Hepatocyte (in vitro differentiated cells): ENCODE data around the gene PIK3R6. TPM values are rescaled to one million over a fixed set of nuclear protein-coding genes. Genes with fewer than 3 reads are reported as not detected.

Experiments used
- DNase-seq: peaks from one replicate; pipeline ENCODE4 v3.0.0-alpha.2; 2016; ENCODE audit warnings: low spot score
- H2AFZ ChIP-seq: fragments of 200-600 bp; sonication (generic); 2 replicates; pipeline ENCODE4 v1.6.0; 2016; ENCODE audit warnings: antibody characterized with exemption, mild to moderate bottlenecking
- H3K27ac ChIP-seq: fragments of 200-600 bp; sonication (generic); 2 replicates; pipeline ENCODE4 v1.5.1; 2016; ENCODE audit warnings: mild to moderate bottlenecking
- H3K27me3 ChIP-seq: fragments of 200-600 bp; sonication (generic); 2 replicates; pipeline ENCODE4 v1.6.1; 2016
- H3K36me3 ChIP-seq: fragments of 200-600 bp; sonication (generic); replicated peaks from 2 replicates; pipeline ENCODE4 v1.5.1; 2016; ENCODE audit warnings: low read depth; ENCODE audit not compliant: insufficient read depth
- H3K4me1 ChIP-seq: fragments of 200-600 bp; sonication (generic); 2 replicates; pipeline ENCODE4 v1.5.1; 2016; ENCODE audit warnings: mild to moderate bottlenecking, moderate library complexity; ENCODE audit not compliant: insufficient read depth
- H3K4me2 ChIP-seq: fragments of 200-600 bp; sonication (generic); 2 replicates; pipeline ENCODE4 v1.6.0; 2016
- H3K4me3 ChIP-seq: fragments of 200-600 bp; sonication (generic); 2 replicates; pipeline ENCODE4 v1.5.1; 2016; ENCODE audit warnings: mild to moderate bottlenecking
- H3K79me2 ChIP-seq: fragments of 200-600 bp; sonication (generic); 2 replicates; pipeline ENCODE4 v1.6.0; 2017; ENCODE audit warnings: mild to moderate bottlenecking
- H3K9me2 ChIP-seq: fragments of 200-600 bp; sonication (generic); replicated peaks from 2 replicates; pipeline ENCODE4 v1.6.0; 2017; ENCODE audit warnings: mild to moderate bottlenecking; ENCODE audit not compliant: insufficient read depth
- H3K9me3 ChIP-seq: fragments of 200-600 bp; sonication (generic); 2 replicates; pipeline ENCODE4 v1.5.1; 2016; ENCODE audit warnings: low read depth, mild to moderate bottlenecking
- H4K20me1 ChIP-seq: fragments of 200-600 bp; sonication (generic); 2 replicates; pipeline ENCODE4 v1.6.0; 2016; ENCODE audit warnings: mild to moderate bottlenecking; ENCODE audit not compliant: insufficient read depth, poor library complexity, severe bottlenecking
- CTCF ChIP-seq: fragments of 200-600 bp; sonication (generic); IDR thresholded peaks from 2 replicates; pipeline ENCODE4 v1.5.1; 2016; ENCODE audit warnings: antibody characterized with exemption, mild to moderate bottlenecking; ENCODE audit not compliant: poor library complexity
- EZH2 ChIP-seq: fragments of 200-600 bp; sonication (generic); IDR thresholded peaks from 2 replicates; pipeline ENCODE4 v1.6.1; 2016; ENCODE audit warnings: antibody characterized with exemption, mild to moderate bottlenecking, borderline replicate concordance
- EZH2phosphoT487 ChIP-seq: fragments of 200-600 bp; sonication (generic); IDR thresholded peaks from one replicate; pipeline ENCODE4 v1.6.1; 2018; ENCODE audit warnings: antibody characterized with exemption, mild to moderate bottlenecking, low read depth, moderate library complexity; ENCODE audit not compliant: unreplicated experiment, severe bottlenecking
- WGBS: methylation state at CpG from one replicate; pipeline ENCODE4 v1.1.6; 2016; ENCODE audit warnings: low lambda C conversion rate; ENCODE audit errors: missing lambda C conversion rate; 5-methylcytosine and 5-hydroxymethylcytosine counted together
- polyA plus RNA-seq: library from polyadenylated mRNA; unstranded; fragments of >200 nt; fragmentation: Nextera tagmentation; extraction: Ambion mirVana; gene quantifications from 2 replicates; pipeline ENCODE4 v1.2.1, GENCODE V29; 2016
- total RNA-seq: library from RNA; depleted of rRNA; stranded (reverse); fragments of >200 nt; gene quantifications from 2 replicates; pipeline ENCODE4 v1.2.3, GENCODE V29; 2014

The PIK3R6 gene
- total RNA-seq = 0.10 TPM in 1 of 2 replicates, not detected in the other
- polyA plus RNA-seq = 0.07 TPM in 1 of 2 replicates, not detected in the other

DNA sequence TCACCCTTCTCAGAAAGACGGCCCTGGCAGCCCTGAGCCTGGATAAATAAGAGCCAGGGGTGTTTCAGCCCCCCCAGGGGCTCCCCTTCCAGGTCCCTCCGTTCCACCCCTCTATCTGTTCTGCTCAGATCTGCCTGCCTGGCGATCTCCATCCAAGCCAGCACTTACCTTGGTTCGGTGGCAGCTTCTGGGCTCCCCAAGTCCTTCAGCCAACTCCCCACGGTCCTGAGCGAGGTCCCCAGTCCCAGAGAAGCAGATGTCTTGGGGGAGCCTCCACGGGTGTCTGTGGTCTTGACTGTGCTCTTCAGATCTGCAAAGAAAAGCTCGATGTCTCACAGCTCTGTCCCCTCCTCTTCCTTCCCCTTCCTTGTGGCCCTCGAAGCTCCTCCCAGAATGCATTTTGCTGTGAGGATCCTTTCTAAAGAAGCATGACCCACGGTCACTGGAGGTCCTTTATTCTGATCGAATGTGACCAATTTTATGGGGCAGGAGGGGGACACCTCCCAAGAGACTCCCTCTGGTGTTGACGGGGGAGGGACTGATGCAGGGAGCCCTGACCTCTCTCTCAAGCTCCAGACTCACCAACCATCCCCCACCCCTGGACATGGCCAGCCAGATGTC lies at the start of gene PIK3R6:
Gene PIK3R6 (minus strand): TSS at position 314 of the 621 bp plus-strand sequence. CDS start 17,880 bp downstream, outside the sequence.
- no peaks in the 10 kb centered on the region for H3K79me2 ChIP-seq
- no peaks in the 10 kb centered on the region for H4K20me1 ChIP-seq
- TF ChIP-seq CTCF (no peak), EZH2 (no peak), EZH2phosphoT487 (no peak)
- no peak within 1 kb of the TSS for H3K4me3 ChIP-seq
- H3K4me2 ChIP-seq = no peak within 1 kb of the TSS
- DNase-seq = no peak
- no peak within 1 kb of the TSS for H3K27ac ChIP-seq
- peaks cover 9% of the 10 kb centered on the region for H3K4me1 ChIP-seq
- no peaks in the 10 kb centered on the region for H3K9me3 ChIP-seq
- H3K27me3 ChIP-seq = no peaks in the 10 kb centered on the region
- no peaks in the 10 kb centered on the region for H3K36me3 ChIP-seq
- WGBS = 81% methylated on average over 12 of the region's 12 CpGs
- H3K9me2 ChIP-seq = no peaks in the 10 kb centered on the region
- H2AFZ ChIP-seq = no peak within 1 kb of the TSS

DNA sequence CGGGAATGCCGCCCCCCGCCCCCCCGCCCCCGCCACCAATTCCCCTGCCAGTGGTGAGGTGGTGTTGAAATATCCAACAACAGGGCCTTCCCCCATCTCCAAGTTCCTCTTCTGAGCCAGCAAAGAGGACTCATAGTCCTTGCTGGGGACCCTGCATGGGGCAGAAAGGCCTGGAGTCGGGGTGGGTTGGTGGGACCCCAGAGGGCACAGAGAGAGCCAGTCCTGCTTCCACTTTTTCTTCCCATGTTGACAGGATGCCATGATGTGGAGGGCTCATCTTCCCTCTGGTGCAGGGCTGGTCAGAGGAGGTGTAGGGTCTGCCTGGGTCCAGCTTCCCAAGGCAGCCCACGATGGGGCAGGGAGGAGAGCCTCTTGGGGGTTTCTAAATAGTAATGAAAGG lies 49.0 kb upstream of the PIK3R6 start:
- H4K20me1 ChIP-seq = no peaks in the 10 kb centered on the region
- no peak overlapping the region for H2AFZ ChIP-seq
- no peak overlapping the region for H3K4me2 ChIP-seq
- H3K79me2 ChIP-seq = no peaks in the 10 kb centered on the region
- no peak overlapping the region for H3K4me3 ChIP-seq
- H3K4me1 ChIP-seq = no peaks in the 10 kb centered on the region
- H3K9me3 ChIP-seq = no peaks in the 10 kb centered on the region
- H3K27ac ChIP-seq = no peak overlapping the region
- 86% methylated on average over 7 of the region's 7 CpGs for WGBS
- H3K36me3 ChIP-seq = no peaks in the 10 kb centered on the region
- H3K9me2 ChIP-seq = no peaks in the 10 kb centered on the region
- DNase-seq = no peak
- no peak for TF ChIP-seq EZH2
- TF ChIP-seq CTCF = no peak
- TF ChIP-seq EZH2phosphoT487 = no peak
- no peaks in the 10 kb centered on the region for H3K27me3 ChIP-seq

DNA sequence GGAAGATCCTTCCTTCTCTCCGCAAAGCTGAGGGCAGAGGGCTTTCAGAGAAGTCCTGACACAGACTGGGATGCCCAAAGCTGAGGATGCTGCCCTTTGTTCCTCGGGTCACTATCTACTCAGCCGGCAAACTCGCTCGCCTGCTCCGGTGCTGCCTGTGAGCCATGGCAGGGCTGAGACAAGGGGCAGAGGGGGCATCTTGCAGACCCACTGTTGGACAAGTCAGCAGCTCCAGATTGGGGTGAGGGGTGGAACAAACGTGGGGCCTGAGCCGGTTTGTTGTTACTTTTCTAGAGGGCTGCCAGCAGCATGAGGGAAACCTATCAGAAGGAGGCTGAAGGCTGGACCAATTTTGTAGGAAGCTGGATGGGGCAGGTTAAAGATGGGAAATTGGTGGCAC lies 47.1 kb upstream of the PIK3R6 start:
- no peak overlapping the region for H3K4me3 ChIP-seq
- WGBS = 84% methylated on average over 8 of the region's 8 CpGs
- H3K36me3 ChIP-seq = no peaks in the 10 kb centered on the region
- H3K4me2 ChIP-seq = no peak overlapping the region
- no peak overlapping the region for H3K27ac ChIP-seq
- no peaks in the 10 kb centered on the region for H4K20me1 ChIP-seq
- no peaks in the 10 kb centered on the region for H3K4me1 ChIP-seq
- no peak overlapping the region for H2AFZ ChIP-seq
- no peak for TF ChIP-seq EZH2phosphoT487
- no peak for TF ChIP-seq EZH2
- no peak for TF ChIP-seq CTCF
- H3K79me2 ChIP-seq = no peaks in the 10 kb centered on the region
- no peaks in the 10 kb centered on the region for H3K9me3 ChIP-seq
- no peaks in the 10 kb centered on the region for H3K27me3 ChIP-seq
- no peaks in the 10 kb centered on the region for H3K9me2 ChIP-seq
- no peak for DNase-seq
